CD4-positive, CD25-positive, alpha-beta regulatory T cell (primary cell): Measurements from ENCODE around the gene XRCC5. TPM values are rescaled to one million over a fixed set of nuclear protein-coding genes. Genes with fewer than 3 reads are reported as not detected.

Experiments
- polyA plus RNA-seq, 4 donors: library from polyadenylated mRNA; unstranded; fragments of 300-500 nt; fragmentation: Illumina TruSeq; gene quantifications; one replicate each; pipeline ENCODE4 v1.2.3, GENCODE V29; 2021
- total RNA-seq: library from RNA; stranded (reverse); gene quantifications from one replicate; pipeline ENCODE4 v1.2.3, GENCODE V29; 2022

XRCC5 gene
- total and polyA plus RNA-seq, 5 donors from 2014 or later = 178 to 336 (median 272) TPM

Other genes starting within 250 kb of the XRCC5 start
- 10.8 TPM for gene MREG, start 95.8 kb upstream of the XRCC5 start, total RNA-seq
- 1 to 10 TPM in 3 of 4 donors, under 1 TPM in 1; 0.75 to 2.6 (median 2.0) TPM for gene MREG, start 95.8 kb upstream of the XRCC5 start, polyA plus RNA-seq
- 28.0 TPM for gene PECR, start 27.5 kb upstream of the XRCC5 start, total RNA-seq
- gene PECR, start 27.5 kb upstream of the XRCC5 start, polyA plus RNA-seq = 10 to 100 TPM; 43.2 to 73.8 (median 49.0) TPM
- gene TMEM169, start 27.4 kb upstream of the XRCC5 start, total RNA-seq = 4.6 TPM
- gene TMEM169, start 27.4 kb upstream of the XRCC5 start, polyA plus RNA-seq = 10 to 100 TPM in 1 of 4 donors, 1 to 10 TPM in 3; 7.0 to 12.8 (median 8.7) TPM